HG03439 (cell line): ENCODE measurements around the gene MAP4K2.

Source experiments
- ATAC-seq: cut with Tn5 transposase; IDR thresholded peaks from one replicate; pipeline ENCODE4 v1.9.1; 2021; ENCODE audit warnings: mild to moderate bottlenecking, moderate library complexity; ENCODE audit not compliant: unreplicated experiment

The MAP4K2 gene

GRCh38 chr11:64742087-64742888 is 60.7 kb downstream of the MAP4K2 start:
- ATAC-seq = no peak

GRCh38 chr11:64741375-64742086 is 61.5 kb downstream of the MAP4K2 start:
- ATAC-seq = no peak

GRCh38 chr11:64739871-64740270 is 63.1 kb downstream of the MAP4K2 start:
- ATAC-seq = no peak

- no peak for ATAC-seq
Observed at GRCh38 chr11:64736654-64737053, 66.4 kb downstream of the MAP4K2 start.

- no peak for ATAC-seq
Observed at GRCh38 chr11:64735725-64736259, 67.2 kb downstream of the MAP4K2 start.
